ENCODE measurements around the gene POU4F3.

The POU4F3 gene

DNA sequence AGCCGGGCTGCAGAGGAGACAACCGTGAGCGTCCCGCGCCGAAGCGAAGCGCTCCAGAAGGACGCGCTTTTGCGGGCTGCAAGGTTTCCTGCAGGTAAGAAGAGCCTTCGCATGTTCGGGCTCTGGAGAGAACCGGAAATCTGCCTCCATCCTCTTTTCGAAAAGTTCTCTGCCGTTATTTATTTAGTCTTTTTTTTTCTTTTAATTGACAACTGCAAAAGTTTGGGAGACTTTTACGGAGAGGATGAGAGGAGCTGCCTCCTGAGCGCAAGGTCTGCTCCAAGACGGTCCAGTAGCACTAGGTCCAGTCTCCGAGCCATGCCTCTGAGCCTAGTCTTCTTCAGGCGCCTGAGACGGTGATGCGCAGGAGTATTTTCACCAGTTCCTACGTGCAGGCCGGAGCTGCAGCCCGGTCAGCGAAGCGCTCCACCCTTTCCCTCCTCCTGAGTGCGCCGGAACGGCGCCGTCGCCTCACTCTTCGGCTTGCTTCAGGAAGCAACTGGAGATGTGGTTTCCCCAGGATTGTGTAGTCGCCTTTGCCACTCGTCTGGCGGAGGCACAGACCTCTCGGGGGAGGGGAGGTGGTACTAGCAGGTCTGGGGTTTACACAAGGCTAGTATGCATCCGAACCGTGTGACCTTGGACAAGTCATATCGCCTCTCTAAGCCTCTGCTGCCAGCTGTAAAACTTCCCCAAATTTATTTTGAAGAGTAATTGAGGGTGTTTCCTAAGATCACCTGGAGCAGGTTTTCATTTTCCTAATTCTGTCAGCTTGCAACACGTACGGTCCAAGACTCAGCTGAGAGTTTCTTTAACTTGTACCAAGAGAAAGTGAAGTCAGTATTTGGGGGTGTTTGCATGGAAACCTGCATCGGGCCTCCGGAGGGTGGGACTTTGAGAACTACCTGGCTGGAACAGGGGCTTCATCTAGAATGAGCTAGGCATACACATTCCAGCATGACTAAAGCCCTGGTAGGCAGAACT lies 4.5 kb downstream of the POU4F3 start:
- no peak for TF ChIP-seq CTCF (conservative IDR thresholded peaks at IDR 0.05; ENCODE audit: control insufficient read depth, insufficient read depth, low read depth, low read length)
- no peak overlapping the region for H3K4me3 ChIP-seq (ENCODE audit: control insufficient read depth, low read depth, low read length)
- DNase-seq (ENCODE audit: low read depth): no peak

GRCh38 chr5:146344155-146345118 lies 5.8 kb downstream of the POU4F3 start:
- H3K4me3 ChIP-seq (ENCODE audit: control insufficient read depth, low read depth, low read length): no peak overlapping the region

DNA sequence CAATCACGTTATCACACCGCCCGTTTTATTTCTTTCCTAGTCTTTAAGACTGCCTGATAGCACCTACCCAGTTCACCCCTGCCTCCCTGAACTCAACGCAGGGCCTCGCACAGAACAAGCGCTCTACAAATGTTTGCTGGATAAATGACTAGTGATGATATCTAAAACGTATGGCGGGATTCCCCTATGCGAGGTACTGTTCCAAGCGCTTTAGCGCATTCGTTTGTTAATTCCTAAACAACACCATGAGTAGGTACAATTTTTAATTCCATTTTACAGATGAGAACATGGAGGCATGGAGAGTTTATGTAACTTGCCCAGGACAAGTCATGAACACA lies 6.6 kb downstream of the POU4F3 start:
- no peak overlapping the region for H3K4me3 ChIP-seq (ENCODE audit: control insufficient read depth, low read depth, low read length)
- TF ChIP-seq CTCF (conservative IDR thresholded peaks at IDR 0.05; ENCODE audit: control insufficient read depth, insufficient read depth, low read depth, low read length): no peak
- DNase-seq (ENCODE audit: low read depth): no peak

More at GRCh38 chr5:146344155-146345118, 5.8 kb downstream of the POU4F3 start:
- DNase-seq (ENCODE audit: low read depth): no peak
- TF ChIP-seq CTCF (conservative IDR thresholded peaks at IDR 0.05; ENCODE audit: control insufficient read depth, insufficient read depth, low read depth, low read length): no peak

GRCh38 chr5:146345578-146346366 lies 7.1 kb downstream of the POU4F3 start:
- no peak for DNase-seq (ENCODE audit: low read depth)
- H3K4me3 ChIP-seq (ENCODE audit: control insufficient read depth, low read depth, low read length): no peak overlapping the region
- TF ChIP-seq CTCF (conservative IDR thresholded peaks at IDR 0.05; ENCODE audit: control insufficient read depth, insufficient read depth, low read depth, low read length): no peak

GRCh38 chr5:146357126-146357525 lies 18.5 kb downstream of the POU4F3 start:
- no peak for DNase-seq (ENCODE audit: low read depth)
- H3K4me3 ChIP-seq (ENCODE audit: control insufficient read depth, low read depth, low read length): no peak overlapping the region
- no peak for TF ChIP-seq CTCF (conservative IDR thresholded peaks at IDR 0.05; ENCODE audit: control insufficient read depth, insufficient read depth, low read depth, low read length)

GRCh38 chr5:146359836-146360235 lies 21.2 kb downstream of the POU4F3 start:
- DNase-seq (ENCODE audit: low read depth): no peak
- no peak overlapping the region for H3K4me3 ChIP-seq (ENCODE audit: control insufficient read depth, low read depth, low read length)
- no peak for TF ChIP-seq CTCF (conservative IDR thresholded peaks at IDR 0.05; ENCODE audit: control insufficient read depth, insufficient read depth, low read depth, low read length)

Data from fibroblast of mammary gland (primary cell).